ENCODE measurements around the gene COL12A1. TPM values are rescaled to one million over a fixed set of nuclear protein-coding genes. Genes with fewer than 3 reads are reported as not detected.

COL12A1 gene
- polyA plus RNA-seq, 1 donor from 2014 or later, result 0.63 TPM

DNA sequence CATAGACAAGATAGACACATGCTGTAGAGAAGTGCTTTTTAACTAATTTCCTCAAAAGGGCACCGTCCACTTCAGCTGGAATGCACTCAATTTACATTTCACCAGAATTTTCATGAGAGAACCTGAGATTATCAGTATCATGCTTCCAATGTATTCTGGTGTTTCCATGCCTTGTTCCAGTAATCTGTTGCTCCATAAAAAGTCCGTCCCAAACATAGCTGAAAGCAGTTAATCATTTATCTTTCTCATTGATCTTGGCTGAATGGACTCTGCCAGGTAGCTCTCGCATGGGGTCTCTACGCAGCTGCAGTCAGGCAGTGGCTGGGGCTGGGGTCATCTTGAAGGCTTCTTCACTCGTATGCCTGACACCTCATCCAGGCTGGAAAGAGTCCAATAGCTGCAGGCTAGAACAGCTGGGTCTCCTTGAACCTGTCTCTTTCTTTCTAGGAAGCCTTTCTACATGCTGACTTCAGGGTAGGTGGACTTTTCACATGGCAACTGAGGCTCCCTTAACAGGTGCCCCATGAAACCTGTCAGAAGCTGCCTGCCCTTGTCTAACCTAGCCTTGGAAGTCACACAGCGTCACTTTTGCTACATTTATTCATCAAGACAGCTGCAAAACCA, 18.6 kb upstream of the COL12A1 start:
- Histone ChIP-seq H3K27ac (ENCODE audit: low read length) (no peak overlapping the region), H3K9ac (ENCODE audit: low read length) (no peak overlapping the region), H3K4me2 (ENCODE audit: low read length) (no peak overlapping the region), H3K9me3 (ENCODE audit: low read length) (no peaks in the 10 kb centered on the region), H3K79me2 (replicated peaks; ENCODE audit: insufficient read depth, low read length) (no peaks in the 10 kb centered on the region), H4K20me1 (ENCODE audit: insufficient read depth) (no peaks in the 10 kb centered on the region), H3K9me2 (ENCODE audit: insufficient read depth, low read length) (no peaks in the 10 kb centered on the region), H3F3A (ENCODE audit: insufficient read depth, low read length, poor library complexity, severe bottlenecking) (no peaks in the 10 kb centered on the region), H3K36me3 (ENCODE audit: insufficient read depth, low read length) (no peaks in the 10 kb centered on the region), H3K27me3 (ENCODE audit: insufficient read depth, low read depth, low read length) (no peaks in the 10 kb centered on the region), H2AFZ (ENCODE audit: low read depth, low read length) (no peak overlapping the region), H3K4me3 (ENCODE audit: low read length) (no peak overlapping the region)
- no peak for TF ChIP-seq EZH2 (IDR thresholded peaks at IDR 0.05; ENCODE audit: borderline replicate concordance, insufficient read depth, low read length, poor library complexity, severe bottlenecking)

GRCh38 chr6:75223428-75223827, 17.6 kb upstream of the COL12A1 start:
- H2AFZ ChIP-seq (ENCODE audit: low read depth, low read length), result no peak overlapping the region
- H3F3A ChIP-seq (ENCODE audit: insufficient read depth, low read length, poor library complexity, severe bottlenecking), result no peaks in the 10 kb centered on the region
- H3K27me3 ChIP-seq (ENCODE audit: insufficient read depth, low read depth, low read length), result no peaks in the 10 kb centered on the region
- no peak overlapping the region for H3K9ac ChIP-seq (ENCODE audit: low read length)
- no peaks in the 10 kb centered on the region for H3K9me2 ChIP-seq (ENCODE audit: insufficient read depth, low read length)
- no peak overlapping the region for H3K27ac ChIP-seq (ENCODE audit: low read length)
- H3K36me3 ChIP-seq (ENCODE audit: insufficient read depth, low read length), result no peaks in the 10 kb centered on the region
- TF ChIP-seq EP300 (conservative IDR thresholded peaks at IDR 0.05; ENCODE audit: poor library complexity, severe bottlenecking) (no peak), SMC3 (conservative IDR thresholded peaks at IDR 0.05; ENCODE audit: poor library complexity) (no peak), EZH2 (IDR thresholded peaks at IDR 0.05; ENCODE audit: borderline replicate concordance, insufficient read depth, low read length, poor library complexity, severe bottlenecking) (no peak), MXI1 (conservative IDR thresholded peaks at IDR 0.05; ENCODE audit: poor library complexity, severe bottlenecking) (no peak), TAF1 (IDR thresholded peaks at IDR 0.05; ENCODE audit: low read depth) (no peak), POLR2AphosphoS5 (IDR thresholded peaks at IDR 0.05) (no peak), RAD21 (conservative IDR thresholded peaks at IDR 0.05) (no peak)
- TF ChIP-seq, protein P1, sequence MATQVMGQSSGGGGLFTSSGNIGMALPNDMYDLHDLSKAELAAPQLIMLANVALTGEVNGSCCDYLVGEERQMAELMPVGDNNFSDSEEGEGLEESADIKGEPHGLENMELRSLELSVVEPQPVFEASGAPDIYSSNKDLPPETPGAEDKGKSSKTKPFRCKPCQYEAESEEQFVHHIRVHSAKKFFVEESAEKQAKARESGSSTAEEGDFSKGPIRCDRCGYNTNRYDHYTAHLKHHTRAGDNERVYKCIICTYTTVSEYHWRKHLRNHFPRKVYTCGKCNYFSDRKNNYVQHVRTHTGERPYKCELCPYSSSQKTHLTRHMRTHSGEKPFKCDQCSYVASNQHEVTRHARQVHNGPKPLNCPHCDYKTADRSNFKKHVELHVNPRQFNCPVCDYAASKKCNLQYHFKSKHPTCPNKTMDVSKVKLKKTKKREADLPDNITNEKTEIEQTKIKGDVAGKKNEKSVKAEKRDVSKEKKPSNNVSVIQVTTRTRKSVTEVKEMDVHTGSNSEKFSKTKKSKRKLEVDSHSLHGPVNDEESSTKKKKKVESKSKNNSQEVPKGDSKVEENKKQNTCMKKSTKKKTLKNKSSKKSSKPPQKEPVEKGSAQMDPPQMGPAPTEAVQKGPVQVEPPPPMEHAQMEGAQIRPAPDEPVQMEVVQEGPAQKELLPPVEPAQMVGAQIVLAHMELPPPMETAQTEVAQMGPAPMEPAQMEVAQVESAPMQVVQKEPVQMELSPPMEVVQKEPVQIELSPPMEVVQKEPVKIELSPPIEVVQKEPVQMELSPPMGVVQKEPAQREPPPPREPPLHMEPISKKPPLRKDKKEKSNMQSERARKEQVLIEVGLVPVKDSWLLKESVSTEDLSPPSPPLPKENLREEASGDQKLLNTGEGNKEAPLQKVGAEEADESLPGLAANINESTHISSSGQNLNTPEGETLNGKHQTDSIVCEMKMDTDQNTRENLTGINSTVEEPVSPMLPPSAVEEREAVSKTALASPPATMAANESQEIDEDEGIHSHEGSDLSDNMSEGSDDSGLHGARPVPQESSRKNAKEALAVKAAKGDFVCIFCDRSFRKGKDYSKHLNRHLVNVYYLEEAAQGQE (IDR thresholded peaks at IDR 0.05; ENCODE audit: borderline replicate concordance), result no peak
- TF ChIP-seq, protein P2, sequence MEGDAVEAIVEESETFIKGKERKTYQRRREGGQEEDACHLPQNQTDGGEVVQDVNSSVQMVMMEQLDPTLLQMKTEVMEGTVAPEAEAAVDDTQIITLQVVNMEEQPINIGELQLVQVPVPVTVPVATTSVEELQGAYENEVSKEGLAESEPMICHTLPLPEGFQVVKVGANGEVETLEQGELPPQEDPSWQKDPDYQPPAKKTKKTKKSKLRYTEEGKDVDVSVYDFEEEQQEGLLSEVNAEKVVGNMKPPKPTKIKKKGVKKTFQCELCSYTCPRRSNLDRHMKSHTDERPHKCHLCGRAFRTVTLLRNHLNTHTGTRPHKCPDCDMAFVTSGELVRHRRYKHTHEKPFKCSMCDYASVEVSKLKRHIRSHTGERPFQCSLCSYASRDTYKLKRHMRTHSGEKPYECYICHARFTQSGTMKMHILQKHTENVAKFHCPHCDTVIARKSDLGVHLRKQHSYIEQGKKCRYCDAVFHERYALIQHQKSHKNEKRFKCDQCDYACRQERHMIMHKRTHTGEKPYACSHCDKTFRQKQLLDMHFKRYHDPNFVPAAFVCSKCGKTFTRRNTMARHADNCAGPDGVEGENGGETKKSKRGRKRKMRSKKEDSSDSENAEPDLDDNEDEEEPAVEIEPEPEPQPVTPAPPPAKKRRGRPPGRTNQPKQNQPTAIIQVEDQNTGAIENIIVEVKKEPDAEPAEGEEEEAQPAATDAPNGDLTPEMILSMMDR (IDR thresholded peaks at IDR 0.05; ENCODE audit: poor library complexity, severe bottlenecking), result no peak
- H3K79me2 ChIP-seq (replicated peaks; ENCODE audit: insufficient read depth, low read length), result no peaks in the 10 kb centered on the region
- no peaks in the 10 kb centered on the region for H3K9me3 ChIP-seq (ENCODE audit: low read length)
- H4K20me1 ChIP-seq (ENCODE audit: insufficient read depth), result no peaks in the 10 kb centered on the region
- no peak overlapping the region for H3K4me2 ChIP-seq (ENCODE audit: low read length)
- H3K4me3 ChIP-seq (ENCODE audit: low read length), result no peak overlapping the region
